GM23248 (cell line): Measurements from ENCODE around the gene GATAD2B.

Source experiments
- EZH2 ChIP-seq: fragments of 200-600 bp; sonication (generic); IDR thresholded peaks from 2 replicates; pipeline ENCODE4 v1.6.1; 2018; ENCODE audit warnings: antibody characterized with exemption, mild to moderate bottlenecking; ENCODE audit not compliant: insufficient read depth, poor library complexity, severe bottlenecking
- EZH2phosphoT487 ChIP-seq: fragments of 200-600 bp; sonication (generic); IDR thresholded peaks from 2 replicates; pipeline ENCODE4 v1.6.1; 2018; ENCODE audit warnings: antibody characterized with exemption, moderate library complexity, mild to moderate bottlenecking, low read depth; ENCODE audit not compliant: insufficient read depth

DNA sequence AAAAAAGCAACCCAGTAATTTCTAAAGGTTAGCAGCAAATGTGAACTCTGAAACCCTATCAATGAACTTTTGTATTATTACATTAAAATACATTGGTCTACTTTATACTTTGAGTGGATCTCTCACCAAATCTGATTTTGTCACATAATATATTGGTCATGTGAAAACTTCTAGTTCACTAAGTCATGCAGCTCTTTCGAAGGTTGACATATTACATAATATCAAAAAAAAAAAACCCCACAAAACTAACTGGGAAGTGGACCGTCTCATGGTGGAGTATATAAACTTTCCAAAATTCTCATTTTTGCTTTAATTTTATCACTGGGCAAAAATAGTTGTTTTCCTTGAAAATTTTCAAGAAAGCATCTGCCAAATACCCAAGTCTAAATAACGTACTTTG, 50.4 kb downstream of the GATAD2B start:
- TF ChIP-seq EZH2 = no peak
- TF ChIP-seq EZH2phosphoT487 = no peak
